GM12878 (cell line): ENCODE results near the gene STX12. TPM values are rescaled to one million over a fixed set of nuclear protein-coding genes. Genes with fewer than 3 reads are reported as not detected.

Experiments used
- ATAC-seq: fragments of 200-7000 bp; cut with Tn5 transposase; 3 replicates; pipeline ENCODE4 v1.9.1; 2020; ENCODE audit warnings: mild to moderate bottlenecking, moderate library complexity
- BruUV-seq: library from RNA; stranded (reverse); fragments of 400-500 nt; replicated peaks from 2 replicates; lab custom pipeline; 2021; lab: Mats Ljungman, UMichigan
- CTCF ChIA-PET: fragments of 300-600 bp; sonication (Branson Sonifier 250); formaldehyde crosslinking; extraction: SDS; loops from one replicate; lab custom pipeline; 2021; ENCODE audit warnings: inconsistent platforms; lab: Yijun Ruan, JAX
- POLR2A ChIA-PET: fragments of 350-600 bp; formaldehyde crosslinking; extraction: SDS; loops from one replicate; lab custom pipeline; 2021; ENCODE audit warnings: inconsistent platforms; lab: Charles Lee
- RAD21 ChIA-PET: fragments of 300-600 bp; sonication (Branson Sonifier 250); formaldehyde crosslinking; loops from one replicate; lab custom pipeline; 2023; ENCODE audit warnings: antibody characterized with exemption; ENCODE audit not compliant: unreplicated experiment; lab: Charles Lee
- SMC1A ChIA-PET: fragments of 300-600 bp; sonication (Branson Sonifier 250); formaldehyde crosslinking; loops from one replicate; lab custom pipeline; 2023; ENCODE audit not compliant: unreplicated experiment, uncharacterized antibody; lab: Charles Lee
- DNase-seq: peaks from one replicate; pipeline ENCODE4 v3.0.0-alpha.2; 2011; ENCODE audit warnings: low read depth, low spot score
- FAIRE-seq: peaks from 3 replicates; lab custom pipeline; 2011; peaks lifted over from hg19 to GRCh38; lab: Jason Lieb, UNC
- H2AFZ ChIP-seq: 2 replicates; pipeline ENCODE4 v1.6.0; 2011; ENCODE audit warnings: low read depth, low read length, control low read depth; ENCODE audit not compliant: control insufficient read depth
- H3K27ac ChIP-seq: 2 replicates; pipeline ENCODE4 v1.5.1; 2011; ENCODE audit warnings: control low read depth; ENCODE audit not compliant: control insufficient read depth, insufficient read depth
- H3K27me3 ChIP-seq, 2 experiments: replicated peaks in 1 of 2; 2 replicates each; pipeline versions ENCODE4 v1.6.0 to v1.6.1; 2011; ENCODE audit warnings: low read length in 1 of 2; ENCODE audit not compliant: control insufficient read depth in 2 of 2, insufficient read depth in 2 of 2
- H3K36me3 ChIP-seq, 2 experiments: 2 replicates each; pipeline ENCODE4 v1.5.1; 2011; ENCODE audit warnings: low read length in 1 of 2; ENCODE audit not compliant: control insufficient read depth in 2 of 2, insufficient read depth in 2 of 2
- H3K4me1 ChIP-seq: 2 replicates; pipeline ENCODE4 v1.6.1; 2011; ENCODE audit warnings: mild to moderate bottlenecking, low read length, moderate library complexity, mixed read lengths; ENCODE audit not compliant: control insufficient read depth, insufficient read depth
- H3K4me2 ChIP-seq: 2 replicates; pipeline ENCODE4 v1.6.0; 2011; ENCODE audit warnings: control low read depth; ENCODE audit not compliant: control insufficient read depth, insufficient read depth
- H3K4me3 ChIP-seq: fragments of 200-600 bp; sonication (generic); 2 replicates; pipeline ENCODE4 v1.5.1; 2016
- H3K79me2 ChIP-seq: 2 replicates; pipeline ENCODE4 v1.6.0; 2011; ENCODE audit warnings: low read length; ENCODE audit not compliant: control insufficient read depth, insufficient read depth
- H3K9ac ChIP-seq: 2 replicates; pipeline ENCODE4 v1.8.0; 2011; ENCODE audit warnings: low read length, control low read depth, mixed read lengths; ENCODE audit not compliant: control insufficient read depth, insufficient read depth
- H3K9me3 ChIP-seq: replicated peaks from 3 replicates; pipeline ENCODE4 v1.5.1; 2011; ENCODE audit warnings: mild to moderate bottlenecking, low read length; ENCODE audit not compliant: control insufficient read depth, insufficient read depth
- H4K20me1 ChIP-seq: 2 replicates; pipeline ENCODE4 v1.6.0; 2011; ENCODE audit not compliant: control insufficient read depth, insufficient read depth
- CBFB ChIP-seq: IDR thresholded peaks from 2 replicates; pipeline ENCODE4 v1.6.1; 2016; ENCODE audit warnings: antibody characterized with exemption, low read depth
- EP300 ChIP-seq, 2 experiments: fragments of 150-350 bp in 1 of 2; IDR thresholded peaks; 2 replicates each; pipeline ENCODE4 v1.6.1; 2011 to 2012; ENCODE audit warnings: low read depth in 2 of 2, low read length in 2 of 2, borderline replicate concordance in 1 of 2, improper control_type of control experiment in 1 of 2, inconsistent platforms in 1 of 2; ENCODE audit not compliant: control insufficient read depth in 1 of 2
- HCFC1 ChIP-seq: fragments of 150-350 bp; IDR thresholded peaks from 2 replicates; pipeline ENCODE4 v1.6.1; 2014; ENCODE audit warnings: low read length
- RBBP5 ChIP-seq: fragments of 200-600 bp; sonication (generic); conservative IDR thresholded peaks from 2 replicates; pipeline ENCODE4 v1.6.1; 2016
- SPI1 ChIP-seq: IDR thresholded peaks from 2 replicates; pipeline ENCODE4 v1.6.1; 2011; ENCODE audit warnings: low read depth, mild to moderate bottlenecking, low read length, moderate library complexity, borderline replicate concordance; ENCODE audit not compliant: insufficient read depth
- SRF ChIP-seq, 2 experiments: IDR thresholded peaks; 2 replicates each; pipeline ENCODE4 v1.6.1; 2011; ENCODE audit warnings: low read depth in 2 of 2, low read length in 2 of 2, mild to moderate bottlenecking in 1 of 2, moderate library complexity in 1 of 2
- SUZ12 ChIP-seq: fragments of 200-600 bp; sonication (generic); IDR thresholded peaks from one replicate; pipeline ENCODE4 v1.6.1; 2018; ENCODE audit warnings: antibody characterized with exemption, mild to moderate bottlenecking; ENCODE audit not compliant: unreplicated experiment
- WRNIP1 ChIP-seq: IDR thresholded peaks from 2 replicates; pipeline ENCODE4 v1.6.1; 2011; ENCODE audit warnings: low read depth, low read length, improper control_type of control experiment, borderline replicate concordance
- ZNF384 ChIP-seq: IDR thresholded peaks from 2 replicates; pipeline ENCODE4 v1.6.1; 2012; ENCODE audit warnings: low read depth, mild to moderate bottlenecking, low read length, improper control_type of control experiment, borderline replicate concordance
- in situ Hi-C: fragments of 300-500 bp; cut with MboI; formaldehyde crosslinking; loops from 9 replicates; pipeline ENCODE4 v1.14.3; 2018; ENCODE audit warnings: mixed read lengths
- intact Hi-C: fragments of 100-400 bp; cut with micrococcal nuclease; formaldehyde crosslinking; loops from one replicate; pipeline ENCODE4 v1.14.2; 2022; ENCODE audit not compliant: unreplicated experiment
- polyA plus RNA-seq, 11 experiments: library from polyadenylated mRNA; depleted of rRNA in 4 of 11; unstranded in 6 of 11; stranded (reverse) in 5 of 11; fragments of >200 nt; fragmentation: Nextera tagmentation in 4 of 11; fragmentation: Illumina TruSeq in 1 of 11; extraction: Ambion mirVana in 4 of 11; extraction: Trizol in 1 of 11; gene quantifications; 1 replicate in 1 of 11; 2 replicates in 10 of 11; pipeline versions ENCODE4 v1.2.1 to v1.2.3, GENCODE V29; 2011 to 2016; ENCODE audit warnings: inconsistent platforms in 2 of 11, missing spikeins in 2 of 11, low read depth in 1 of 11
- total RNA-seq, 4 experiments: library from RNA; depleted of rRNA in 3 of 4; stranded (reverse); fragments of >200 nt in 3 of 4; fragmentation: Illumina TruSeq in 1 of 4; extraction: Trizol in 1 of 4; gene quantifications; 2 replicates each; pipeline versions ENCODE4 v1.2.1 to v1.2.3, GENCODE V29; 2013 to 2021
- TF ChIP-seq, protein P1 (sequence below): fragments of 150-350 bp; IDR thresholded peaks from 2 replicates; pipeline ENCODE4 v1.6.1; 2016; ENCODE audit warnings: low read depth, low read length
- TF ChIP-seq, protein P2 (sequence below): fragments of 450-650 bp; IDR thresholded peaks from 2 replicates; pipeline ENCODE4 v1.6.1; 2017; ENCODE audit warnings: mild to moderate bottlenecking
- TF ChIP-seq, protein P3 (sequence below): fragments of 450-650 bp; formaldehyde crosslinking; IDR thresholded peaks from 2 replicates; pipeline ENCODE4 v1.4.0; 2020; ENCODE audit warnings: mild to moderate bottlenecking, moderate library complexity

The STX12 gene
- total and polyA plus RNA-seq, 10 of the 15 experiments (the other 5 are each of a cell fraction or from before 2014, with no cell fraction given) = 20.2 to 35.0 (median 28.1) TPM

DNA sequence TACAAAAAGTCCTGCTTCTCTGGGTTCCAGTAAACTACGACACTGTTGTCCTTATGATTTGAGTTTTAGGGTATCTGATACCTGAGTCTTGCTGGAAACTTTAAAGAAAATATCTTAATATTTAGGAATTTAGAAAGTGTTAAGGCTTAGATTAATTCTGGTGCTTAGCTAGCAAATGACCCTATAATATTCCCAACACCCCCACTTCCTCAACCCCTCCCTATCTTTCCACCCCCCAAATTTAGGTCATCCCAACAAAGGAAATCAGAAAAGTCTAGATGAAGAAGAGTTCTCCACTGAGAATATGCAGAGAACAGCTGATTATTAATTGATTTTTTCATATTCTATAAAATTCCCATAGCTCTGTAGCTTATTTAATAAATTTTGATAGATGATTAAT, 11.7 kb downstream of the STX12 start (continued):
- TF ChIP-seq, protein P1, sequence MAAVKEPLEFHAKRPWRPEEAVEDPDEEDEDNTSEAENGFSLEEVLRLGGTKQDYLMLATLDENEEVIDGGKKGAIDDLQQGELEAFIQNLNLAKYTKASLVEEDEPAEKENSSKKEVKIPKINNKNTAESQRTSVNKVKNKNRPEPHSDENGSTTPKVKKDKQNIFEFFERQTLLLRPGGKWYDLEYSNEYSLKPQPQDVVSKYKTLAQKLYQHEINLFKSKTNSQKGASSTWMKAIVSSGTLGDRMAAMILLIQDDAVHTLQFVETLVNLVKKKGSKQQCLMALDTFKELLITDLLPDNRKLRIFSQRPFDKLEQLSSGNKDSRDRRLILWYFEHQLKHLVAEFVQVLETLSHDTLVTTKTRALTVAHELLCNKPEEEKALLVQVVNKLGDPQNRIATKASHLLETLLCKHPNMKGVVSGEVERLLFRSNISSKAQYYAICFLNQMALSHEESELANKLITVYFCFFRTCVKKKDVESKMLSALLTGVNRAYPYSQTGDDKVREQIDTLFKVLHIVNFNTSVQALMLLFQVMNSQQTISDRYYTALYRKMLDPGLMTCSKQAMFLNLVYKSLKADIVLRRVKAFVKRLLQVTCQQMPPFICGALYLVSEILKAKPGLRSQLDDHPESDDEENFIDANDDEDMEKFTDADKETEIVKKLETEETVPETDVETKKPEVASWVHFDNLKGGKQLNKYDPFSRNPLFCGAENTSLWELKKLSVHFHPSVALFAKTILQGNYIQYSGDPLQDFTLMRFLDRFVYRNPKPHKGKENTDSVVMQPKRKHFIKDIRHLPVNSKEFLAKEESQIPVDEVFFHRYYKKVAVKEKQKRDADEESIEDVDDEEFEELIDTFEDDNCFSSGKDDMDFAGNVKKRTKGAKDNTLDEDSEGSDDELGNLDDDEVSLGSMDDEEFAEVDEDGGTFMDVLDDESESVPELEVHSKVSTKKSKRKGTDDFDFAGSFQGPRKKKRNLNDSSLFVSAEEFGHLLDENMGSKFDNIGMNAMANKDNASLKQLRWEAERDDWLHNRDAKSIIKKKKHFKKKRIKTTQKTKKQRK = no peak
- TF ChIP-seq HCFC1 (no peak), SPI1 (no peak), WRNIP1 (no peak), RBBP5 (no peak), EP300 (IDR thresholded peaks at IDR 0.05; ENCODE audit: borderline replicate concordance in 1 of 2, control insufficient read depth in 1 of 2, low read depth in 2 of 2, low read length in 2 of 2) (no peak), CBFB (no peak)

DNA sequence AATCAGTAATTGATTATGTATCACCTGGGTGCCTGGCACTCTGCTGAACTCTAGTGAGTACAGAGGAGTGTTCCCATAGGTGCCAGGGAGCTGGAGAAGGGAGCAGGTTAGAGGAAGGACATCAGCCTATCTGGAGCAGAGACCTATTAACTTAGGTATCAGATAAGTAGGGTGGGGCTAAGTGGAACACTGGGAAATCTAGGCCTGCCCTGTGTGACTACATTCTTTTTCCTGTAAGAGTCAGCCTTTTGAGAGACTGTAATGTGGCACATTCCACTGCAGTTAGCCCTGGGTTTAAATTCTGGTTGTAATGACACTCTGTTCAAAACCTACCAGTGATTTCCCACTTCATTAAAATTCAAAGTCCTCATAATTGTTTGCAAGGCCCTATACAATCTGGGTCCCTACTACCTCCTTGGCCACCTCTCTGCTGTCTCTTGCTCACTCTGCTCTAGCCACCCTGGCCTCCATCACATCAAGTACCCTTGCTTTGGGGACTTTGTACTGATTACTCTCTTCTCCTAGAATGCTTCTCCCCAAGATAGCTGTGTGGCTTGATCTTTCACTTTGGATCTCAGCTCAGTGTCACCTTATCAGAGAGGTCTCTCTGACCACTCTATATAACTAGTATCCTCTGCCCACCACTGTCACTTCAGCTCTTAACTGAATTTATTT, 12.9 kb downstream of the STX12 start:
- SMC1A ChIA-PET = interaction anchor here (0.7 to 4.0 kb wide), 6 partner anchors 9 to 117 kb away, joined by 3 to 21 read pairs (median 5); partner anchors contain the start of gene STX12
- in situ Hi-C loops = no loop called here
- DNase-seq = no peak
- Histone ChIP-seq H4K20me1 (no peaks in the 10 kb centered on the region), H3K4me1 (no peaks in the 10 kb centered on the region), H3K4me2 (no peak overlapping the region), H2AFZ (no peak overlapping the region), H3K36me3 (peaks cover 3 to 13% of the 10 kb centered on the region in 2 experiments; a peak in 3 of 4 replicates), H3K79me2 (peaks cover 42% of the 10 kb centered on the region), H3K4me3 (no peak overlapping the region), H3K27me3 (no peaks in the 10 kb centered on the region), H3K9ac (no peak overlapping the region), H3K27ac (no peak overlapping the region), H3K9me3 (no peaks in the 10 kb centered on the region; the same call in 2 of the 3 replicates)
- intact Hi-C loops = no loop called here
- CTCF ChIA-PET = interaction anchor here (0.5 to 2.1 kb wide), 7 partner anchors 10 to 332 kb away, joined by 3 to 6 read pairs (median 3); partner anchors contain the start of genes FAM76A and STX12
- RAD21 ChIA-PET = interaction anchor here (1.6 kb wide), 2 partner anchors 60 to 116 kb away, joined by 4 to 6 read pairs; partner anchors contain the start of gene FAM76A
- FAIRE-seq = no peak
- no TSS peak for BruUV-seq
- ATAC-seq = peak; percentile 23; the same call in 2 of the 3 replicates
- POLR2A ChIA-PET = interaction anchor here (1.6 to 2.4 kb wide), 2 partner anchors 12 to 16 kb away, joined by 3 to 7 read pairs; partner anchors contain the start of gene STX12
- TF ChIP-seq, protein P2, sequence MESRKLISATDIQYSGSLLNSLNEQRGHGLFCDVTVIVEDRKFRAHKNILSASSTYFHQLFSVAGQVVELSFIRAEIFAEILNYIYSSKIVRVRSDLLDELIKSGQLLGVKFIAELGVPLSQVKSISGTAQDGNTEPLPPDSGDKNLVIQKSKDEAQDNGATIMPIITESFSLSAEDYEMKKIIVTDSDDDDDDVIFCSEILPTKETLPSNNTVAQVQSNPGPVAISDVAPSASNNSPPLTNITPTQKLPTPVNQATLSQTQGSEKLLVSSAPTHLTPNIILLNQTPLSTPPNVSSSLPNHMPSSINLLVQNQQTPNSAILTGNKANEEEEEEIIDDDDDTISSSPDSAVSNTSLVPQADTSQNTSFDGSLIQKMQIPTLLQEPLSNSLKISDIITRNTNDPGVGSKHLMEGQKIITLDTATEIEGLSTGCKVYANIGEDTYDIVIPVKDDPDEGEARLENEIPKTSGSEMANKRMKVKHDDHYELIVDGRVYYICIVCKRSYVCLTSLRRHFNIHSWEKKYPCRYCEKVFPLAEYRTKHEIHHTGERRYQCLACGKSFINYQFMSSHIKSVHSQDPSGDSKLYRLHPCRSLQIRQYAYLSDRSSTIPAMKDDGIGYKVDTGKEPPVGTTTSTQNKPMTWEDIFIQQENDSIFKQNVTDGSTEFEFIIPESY = no peak
- TF ChIP-seq ZNF384 (no peak), SUZ12 (no peak), SRF (IDR thresholded peaks at IDR 0.05; ENCODE audit: low read depth in 2 of 2, low read length in 2 of 2) (no peak)
- TF ChIP-seq, protein P3, sequence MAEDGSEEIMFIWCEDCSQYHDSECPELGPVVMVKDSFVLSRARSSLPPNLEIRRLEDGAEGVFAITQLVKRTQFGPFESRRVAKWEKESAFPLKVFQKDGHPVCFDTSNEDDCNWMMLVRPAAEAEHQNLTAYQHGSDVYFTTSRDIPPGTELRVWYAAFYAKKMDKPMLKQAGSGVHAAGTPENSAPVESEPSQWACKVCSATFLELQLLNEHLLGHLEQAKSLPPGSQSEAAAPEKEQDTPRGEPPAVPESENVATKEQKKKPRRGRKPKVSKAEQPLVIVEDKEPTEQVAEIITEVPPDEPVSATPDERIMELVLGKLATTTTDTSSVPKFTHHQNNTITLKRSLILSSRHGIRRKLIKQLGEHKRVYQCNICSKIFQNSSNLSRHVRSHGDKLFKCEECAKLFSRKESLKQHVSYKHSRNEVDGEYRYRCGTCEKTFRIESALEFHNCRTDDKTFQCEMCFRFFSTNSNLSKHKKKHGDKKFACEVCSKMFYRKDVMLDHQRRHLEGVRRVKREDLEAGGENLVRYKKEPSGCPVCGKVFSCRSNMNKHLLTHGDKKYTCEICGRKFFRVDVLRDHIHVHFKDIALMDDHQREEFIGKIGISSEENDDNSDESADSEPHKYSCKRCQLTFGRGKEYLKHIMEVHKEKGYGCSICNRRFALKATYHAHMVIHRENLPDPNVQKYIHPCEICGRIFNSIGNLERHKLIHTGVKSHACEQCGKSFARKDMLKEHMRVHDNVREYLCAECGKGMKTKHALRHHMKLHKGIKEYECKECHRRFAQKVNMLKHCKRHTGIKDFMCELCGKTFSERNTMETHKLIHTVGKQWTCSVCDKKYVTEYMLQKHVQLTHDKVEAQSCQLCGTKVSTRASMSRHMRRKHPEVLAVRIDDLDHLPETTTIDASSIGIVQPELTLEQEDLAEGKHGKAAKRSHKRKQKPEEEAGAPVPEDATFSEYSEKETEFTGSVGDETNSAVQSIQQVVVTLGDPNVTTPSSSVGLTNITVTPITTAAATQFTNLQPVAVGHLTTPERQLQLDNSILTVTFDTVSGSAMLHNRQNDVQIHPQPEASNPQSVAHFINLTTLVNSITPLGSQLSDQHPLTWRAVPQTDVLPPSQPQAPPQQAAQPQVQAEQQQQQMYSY = no peak
